HepG2 (cell line): Measurements from ENCODE around the gene FAM167B. TPM values are rescaled to one million over a fixed set of nuclear protein-coding genes. Genes with fewer than 3 reads are reported as not detected.

Source experiments
- ADNP ChIP-seq: sonication (generic); formaldehyde crosslinking; IDR thresholded peaks from 2 replicates; pipeline ENCODE4 v1.4.0; 2020; ENCODE audit warnings: missing genetic modification reagents
- ATF7 ChIP-seq, 2 experiments: fragments of 450-650 bp in 1 of 2; sonication (generic) in 1 of 2; formaldehyde crosslinking in 1 of 2; IDR thresholded peaks; 2 replicates each; pipeline versions ENCODE4 v1.4.0 to v1.6.1; 2016 to 2020; ENCODE audit warnings: antibody characterized with exemption in 1 of 2, mild to moderate bottlenecking in 1 of 2, missing genetic modification reagents in 1 of 2
- DNMT1 ChIP-seq: sonication (generic); formaldehyde crosslinking; IDR thresholded peaks from 2 replicates; pipeline ENCODE4 v1.5.1; 2020; ENCODE audit warnings: mild to moderate bottlenecking, missing genetic modification reagents
- ETV6 ChIP-seq: sonication (generic); formaldehyde crosslinking; conservative IDR thresholded peaks from 2 replicates; pipeline ENCODE4 v1.4.0; 2020; ENCODE audit warnings: missing genetic modification reagents
- GABPB1 ChIP-seq: IDR thresholded peaks from 2 replicates; pipeline ENCODE4 v1.6.1; 2016; ENCODE audit warnings: mild to moderate bottlenecking, missing genetic modification reagents, moderate library complexity, missing compliant biosample characterization
- HDAC2 ChIP-seq: sonication (generic); formaldehyde crosslinking; IDR thresholded peaks from 2 replicates; pipeline ENCODE4 v1.4.0; 2020; ENCODE audit warnings: missing genetic modification reagents
- MED1 ChIP-seq: sonication (generic); formaldehyde crosslinking; IDR thresholded peaks from 2 replicates; pipeline ENCODE4 v1.4.0; 2020; ENCODE audit warnings: missing genetic modification reagents
- MIXL1 ChIP-seq: IDR thresholded peaks from 2 replicates; pipeline ENCODE4 v1.6.1; 2016
- NONO ChIP-seq, 2 experiments: fragments of 450-650 bp in 1 of 2; sonication (generic) in 1 of 2; formaldehyde crosslinking in 1 of 2; IDR thresholded peaks in 1 of 2; conservative IDR thresholded peaks in 1 of 2; 2 replicates each; pipeline versions ENCODE4 v1.6.1 to v1.8.0; 2017 to 2022; ENCODE audit warnings: mild to moderate bottlenecking in 1 of 2, missing genetic modification reagents in 1 of 2, moderate library complexity in 1 of 2
- PHB2 ChIP-seq: fragments of 450-650 bp; IDR thresholded peaks from 2 replicates; pipeline ENCODE4 v1.6.1; 2018; ENCODE audit not compliant: partially characterized antibody
- TBX2 ChIP-seq: sonication (generic); formaldehyde crosslinking; IDR thresholded peaks from 2 replicates; pipeline ENCODE4 v1.5.0; 2020; ENCODE audit warnings: missing genetic modification reagents, mild to moderate bottlenecking, borderline replicate concordance
- TCF12 ChIP-seq, 2 experiments: fragments of 450-650 bp in 1 of 2; sonication (generic) in 1 of 2; formaldehyde crosslinking in 1 of 2; IDR thresholded peaks; 2 replicates each; pipeline versions ENCODE4 v1.6.1 to v1.8.0; 2017 to 2022; ENCODE audit warnings: antibody characterized with exemption in 1 of 2, mild to moderate bottlenecking in 1 of 2, missing genetic modification reagents in 1 of 2, moderate library complexity in 1 of 2
- ZBTB38 ChIP-seq: sonication (generic); formaldehyde crosslinking; IDR thresholded peaks from 2 replicates; pipeline ENCODE4 v1.5.1; 2020; ENCODE audit warnings: mild to moderate bottlenecking, missing genetic modification reagents
- ZBTB7A ChIP-seq: sonication (generic); formaldehyde crosslinking; IDR thresholded peaks from 2 replicates; pipeline ENCODE4 v1.8.0; 2022; ENCODE audit warnings: mild to moderate bottlenecking, missing genetic modification reagents
- ZFY ChIP-seq: sonication (generic); formaldehyde crosslinking; IDR thresholded peaks from 2 replicates; pipeline ENCODE4 v1.4.0; 2020; ENCODE audit warnings: missing genetic modification reagents
- ZNF20 ChIP-seq: sonication (generic); formaldehyde crosslinking; IDR thresholded peaks from 2 replicates; pipeline ENCODE4 v1.4.0; 2020; ENCODE audit warnings: mild to moderate bottlenecking, moderate library complexity, missing genetic modification reagents
- ZNF660 ChIP-seq: sonication (generic); formaldehyde crosslinking; IDR thresholded peaks from 2 replicates; pipeline ENCODE4 v1.5.1; 2020; ENCODE audit warnings: mild to moderate bottlenecking, low read depth, missing genetic modification reagents, borderline replicate concordance
- ZNF678 ChIP-seq: sonication (generic); formaldehyde crosslinking; IDR thresholded peaks from 2 replicates; pipeline ENCODE4 v1.4.0; 2020; ENCODE audit warnings: mild to moderate bottlenecking, missing genetic modification reagents
- polyA plus RNA-seq, 8 experiments: library from polyadenylated mRNA; depleted of rRNA in 3 of 8; stranded (reverse) in 7 of 8; unstranded in 1 of 8; fragments of >200 nt; fragmentation: Illumina TruSeq in 4 of 8; extraction: Trizol in 4 of 8; gene quantifications; 2 replicates each; pipeline versions ENCODE4 v1.2.1 to v1.2.3, GENCODE V29; 2011 to 2016; ENCODE audit warnings: low read depth in 4 of 8, missing spikeins in 1 of 8, mixed read lengths in 1 of 8; ENCODE audit not compliant: insufficient read depth in 1 of 8
- total RNA-seq, 5 experiments: library from RNA; depleted of rRNA; stranded (reverse); fragments of >200 nt; fragmentation: Illumina TruSeq; extraction: Trizol; gene quantifications; 2 replicates each; pipeline ENCODE4 v1.2.3, GENCODE V29; 2016; ENCODE audit warnings: low read depth in 1 of 5
- TF ChIP-seq, protein P1 (sequence below): sonication (generic); formaldehyde crosslinking; IDR thresholded peaks from 2 replicates; pipeline ENCODE4 v1.4.0; 2020; ENCODE audit warnings: missing genetic modification reagents, low read depth, mild to moderate bottlenecking, borderline replicate concordance
- TF ChIP-seq, protein P2 (sequence below): IDR thresholded peaks from 2 replicates; pipeline ENCODE4 v1.4.0; 2020; ENCODE audit warnings: mild to moderate bottlenecking, missing genetic modification reagents
- TF ChIP-seq, protein P3 (sequence below): sonication (generic); formaldehyde crosslinking; IDR thresholded peaks from 2 replicates; pipeline ENCODE4 v1.5.1; 2020; ENCODE audit warnings: mild to moderate bottlenecking, moderate library complexity, missing genetic modification reagents

The FAM167B gene
- total and polyA plus RNA-seq, 2 of the 13 experiments (the other 11 are each of a cell fraction or from before 2014, with no cell fraction given) = 0.15 to 0.70 TPM

DNA sequence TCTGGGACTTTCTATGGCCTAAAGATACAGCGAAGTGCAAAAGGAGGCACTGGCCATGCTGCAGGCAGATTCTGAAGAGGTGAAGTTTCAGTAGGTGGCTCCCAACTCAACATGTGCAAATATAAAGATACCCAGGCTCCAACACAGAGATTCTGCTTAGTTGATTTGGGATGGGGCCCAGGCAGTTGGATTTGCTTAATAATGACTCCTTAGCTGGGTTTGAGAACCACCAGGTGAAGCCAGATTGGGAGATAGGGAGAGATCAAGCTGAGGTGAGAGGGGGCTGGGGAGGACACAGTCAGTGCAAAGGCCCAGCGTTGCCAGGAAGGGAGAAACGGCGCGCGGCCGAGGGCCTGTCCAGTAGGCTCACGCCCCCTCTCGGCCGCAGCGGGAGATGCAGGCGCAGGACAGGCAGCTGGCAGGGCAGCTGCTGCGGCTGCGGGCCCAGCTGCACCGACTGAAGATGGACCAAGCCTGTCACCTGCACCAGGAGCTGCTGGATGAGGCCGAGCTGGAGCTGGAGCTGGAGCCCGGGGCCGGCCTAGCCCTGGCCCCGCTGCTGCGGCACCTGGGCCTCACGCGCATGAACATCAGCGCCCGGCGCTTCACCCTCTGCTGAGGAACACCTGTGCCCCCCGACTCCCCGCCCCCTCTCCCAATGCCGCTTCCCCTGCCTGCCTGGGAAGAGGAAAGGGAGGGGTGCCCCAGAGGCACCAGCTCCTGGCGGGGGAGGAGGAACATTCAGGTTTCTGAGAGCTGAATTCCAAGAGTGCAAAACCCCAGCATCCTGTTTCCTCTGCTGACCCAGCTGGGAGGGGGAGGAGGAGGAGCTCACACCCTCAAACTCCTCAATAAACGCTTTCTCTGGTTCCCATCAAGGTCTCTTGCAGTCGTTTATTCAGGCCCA, 1.2 kb downstream of the FAM167B start (continued):
- TF ChIP-seq MIXL1 = peak; percentile 55; the same call in 1 of the 2 replicates
- TF ChIP-seq ZBTB38 (CRISPR knock-in tag) = peak; percentile 91
- TF ChIP-seq, protein P1, sequence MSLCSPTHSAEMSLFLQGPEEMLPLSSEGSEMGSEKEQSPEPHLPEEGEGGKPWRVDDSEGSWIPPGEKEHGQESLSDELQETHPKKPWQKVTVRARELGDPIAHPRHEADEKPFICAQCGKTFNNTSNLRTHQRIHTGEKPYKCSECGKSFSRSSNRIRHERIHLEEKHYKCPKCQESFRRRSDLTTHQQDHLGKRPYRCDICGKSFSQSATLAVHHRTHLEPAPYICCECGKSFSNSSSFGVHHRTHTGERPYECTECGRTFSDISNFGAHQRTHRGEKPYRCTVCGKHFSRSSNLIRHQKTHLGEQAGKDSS = peak; percentile 39; the same call in 1 of the 2 replicates
- TF ChIP-seq, protein P2, sequence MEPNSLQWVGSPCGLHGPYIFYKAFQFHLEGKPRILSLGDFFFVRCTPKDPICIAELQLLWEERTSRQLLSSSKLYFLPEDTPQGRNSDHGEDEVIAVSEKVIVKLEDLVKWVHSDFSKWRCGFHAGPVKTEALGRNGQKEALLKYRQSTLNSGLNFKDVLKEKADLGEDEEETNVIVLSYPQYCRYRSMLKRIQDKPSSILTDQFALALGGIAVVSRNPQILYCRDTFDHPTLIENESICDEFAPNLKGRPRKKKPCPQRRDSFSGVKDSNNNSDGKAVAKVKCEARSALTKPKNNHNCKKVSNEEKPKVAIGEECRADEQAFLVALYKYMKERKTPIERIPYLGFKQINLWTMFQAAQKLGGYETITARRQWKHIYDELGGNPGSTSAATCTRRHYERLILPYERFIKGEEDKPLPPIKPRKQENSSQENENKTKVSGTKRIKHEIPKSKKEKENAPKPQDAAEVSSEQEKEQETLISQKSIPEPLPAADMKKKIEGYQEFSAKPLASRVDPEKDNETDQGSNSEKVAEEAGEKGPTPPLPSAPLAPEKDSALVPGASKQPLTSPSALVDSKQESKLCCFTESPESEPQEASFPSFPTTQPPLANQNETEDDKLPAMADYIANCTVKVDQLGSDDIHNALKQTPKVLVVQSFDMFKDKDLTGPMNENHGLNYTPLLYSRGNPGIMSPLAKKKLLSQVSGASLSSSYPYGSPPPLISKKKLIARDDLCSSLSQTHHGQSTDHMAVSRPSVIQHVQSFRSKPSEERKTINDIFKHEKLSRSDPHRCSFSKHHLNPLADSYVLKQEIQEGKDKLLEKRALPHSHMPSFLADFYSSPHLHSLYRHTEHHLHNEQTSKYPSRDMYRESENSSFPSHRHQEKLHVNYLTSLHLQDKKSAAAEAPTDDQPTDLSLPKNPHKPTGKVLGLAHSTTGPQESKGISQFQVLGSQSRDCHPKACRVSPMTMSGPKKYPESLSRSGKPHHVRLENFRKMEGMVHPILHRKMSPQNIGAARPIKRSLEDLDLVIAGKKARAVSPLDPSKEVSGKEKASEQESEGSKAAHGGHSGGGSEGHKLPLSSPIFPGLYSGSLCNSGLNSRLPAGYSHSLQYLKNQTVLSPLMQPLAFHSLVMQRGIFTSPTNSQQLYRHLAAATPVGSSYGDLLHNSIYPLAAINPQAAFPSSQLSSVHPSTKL (CRISPR knock-in tag) = 0 out of 2 replicates have a peak, but pooled peaks have one; percentile 39
- TF ChIP-seq HDAC2 = peak; percentile 68; the same call in 1 of the 2 replicates
- peak; percentile 76; the same call in 1 of the 2 replicates for TF ChIP-seq DNMT1 (CRISPR knock-in tag)
- no peak for TF ChIP-seq NONO (IDR thresholded peaks at IDR 0.05)
- TF ChIP-seq NONO (CRISPR knock-in tag; conservative IDR thresholded peaks at IDR 0.05) = peak; percentile 89
- TF ChIP-seq ZBTB7A (CRISPR knock-in tag) = peak; percentile 57; the same call in 1 of the 2 replicates
- peak; percentile 45; the same call in 1 of the 2 replicates for TF ChIP-seq MED1 (CRISPR knock-in tag)
- TF ChIP-seq TBX2 (CRISPR knock-in tag) = peak; percentile 37; the same call in 1 of the 2 replicates
- peak; percentile 68 for TF ChIP-seq ZFY (CRISPR knock-in tag)
- TF ChIP-seq PHB2 = no peak
- TF ChIP-seq ZNF20 (CRISPR knock-in tag) = no peak
- TF ChIP-seq ETV6 = peak; percentile 37; the same call in 1 of the 2 replicates
- TF ChIP-seq ATF7 (IDR thresholded peaks at IDR 0.05) = no peak
- no peak for TF ChIP-seq ATF7 (CRISPR knock-in tag; IDR thresholded peaks at IDR 0.05)
- no peak for TF ChIP-seq ZNF660 (CRISPR knock-in tag)
- TF ChIP-seq GABPB1 (CRISPR knock-in tag) = peak; percentile 75
- peak; percentile 95 for TF ChIP-seq ADNP (CRISPR knock-in tag)
- TF ChIP-seq ZNF678 (CRISPR knock-in tag) = no peak
- TF ChIP-seq, protein P3, sequence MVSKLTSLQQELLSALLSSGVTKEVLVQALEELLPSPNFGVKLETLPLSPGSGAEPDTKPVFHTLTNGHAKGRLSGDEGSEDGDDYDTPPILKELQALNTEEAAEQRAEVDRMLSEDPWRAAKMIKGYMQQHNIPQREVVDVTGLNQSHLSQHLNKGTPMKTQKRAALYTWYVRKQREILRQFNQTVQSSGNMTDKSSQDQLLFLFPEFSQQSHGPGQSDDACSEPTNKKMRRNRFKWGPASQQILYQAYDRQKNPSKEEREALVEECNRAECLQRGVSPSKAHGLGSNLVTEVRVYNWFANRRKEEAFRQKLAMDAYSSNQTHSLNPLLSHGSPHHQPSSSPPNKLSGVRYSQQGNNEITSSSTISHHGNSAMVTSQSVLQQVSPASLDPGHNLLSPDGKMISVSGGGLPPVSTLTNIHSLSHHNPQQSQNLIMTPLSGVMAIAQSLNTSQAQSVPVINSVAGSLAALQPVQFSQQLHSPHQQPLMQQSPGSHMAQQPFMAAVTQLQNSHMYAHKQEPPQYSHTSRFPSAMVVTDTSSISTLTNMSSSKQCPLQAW (CRISPR knock-in tag) = 0 out of 2 replicates have a peak, but pooled peaks have one; percentile 24
- no peak for TF ChIP-seq TCF12 (IDR thresholded peaks at IDR 0.05)
- peak; percentile 61; the same call in 1 of the 2 replicates for TF ChIP-seq TCF12 (CRISPR knock-in tag; IDR thresholded peaks at IDR 0.05)
